ENCODE results near the gene CARMIL1. TPM values are rescaled to one million over a fixed set of nuclear protein-coding genes. Genes with fewer than 3 reads are reported as not detected.

The CARMIL1 gene
- total and polyA plus RNA-seq, 10 donors = 3.7 to 34.8 (median 9.3) TPM

- Histone ChIP-seq H3K4me1 (peaks cover 0 to 12% (median 0%) of the 10 kb centered on the region in 6 donors), H3K36me3 (peaks cover 0 to 23% (median 0%) of the 10 kb centered on the region in 6 donors), H3K27ac (no peak overlapping the region), H3K9me3 (no peaks in the 10 kb centered on the region), H3K27me3 (replicated peaks in 1 of 7) (no peaks in the 10 kb centered on the region), H3K4me3 (no peak overlapping the region)
- TF ChIP-seq POLR2AphosphoS5 (IDR thresholded peaks at IDR 0.05) (no peak), POLR2A (IDR thresholded peaks at IDR 0.05) (no peak)
- WGBS, 5 donors = 39 to 61% (median 53%) methylated on average over 6 of the region's 6 CpGs
- DNase-seq = no peak
- intact Hi-C loops (cut with DNase I; ENCODE audit: low total_unique reads) = no loop called here
Measured at GRCh38 chr6:25435416-25435985, 156.3 kb downstream of the CARMIL1 start.

- Histone ChIP-seq H3K4me3 (no peak overlapping the region), H3K9me3 (no peaks in the 10 kb centered on the region), H3K27me3 (replicated peaks in 1 of 7) (no peaks in the 10 kb centered on the region), H3K27ac (no peak overlapping the region), H3K36me3 (peaks cover 0 to 23% (median 0%) of the 10 kb centered on the region in 6 donors), H3K4me1 (peaks cover 0 to 16% (median 3%) of the 10 kb centered on the region in 6 donors)
- WGBS, 5 donors = 90 to 99% (median 97%) methylated on average over 4 of the region's 4 CpGs
- no peak for DNase-seq
- intact Hi-C loops (cut with DNase I; ENCODE audit: low total_unique reads) = no loop called here
- TF ChIP-seq POLR2AphosphoS5 (IDR thresholded peaks at IDR 0.05) (no peak), CTCF (IDR thresholded peaks at IDR 0.05 in 8 of 11, conservative IDR thresholded peaks at IDR 0.05 in 3 of 11) (no peak)
Measured at GRCh38 chr6:25436760-25437159, 157.6 kb downstream of the CARMIL1 start.

- peaks cover 0 to under 1% (median 0%) of the 10 kb centered on the region in 8 donors for H3K9me3 ChIP-seq
- H3K36me3 ChIP-seq = peaks cover 0 to 23% (median 0%) of the 10 kb centered on the region in 6 donors
- no peak for DNase-seq
- no peaks in the 10 kb centered on the region for H3K27me3 ChIP-seq (replicated peaks in 1 of 7)
- no peak for TF ChIP-seq POLR2A (IDR thresholded peaks at IDR 0.05)
- no peak for TF ChIP-seq POLR2AphosphoS5 (IDR thresholded peaks at IDR 0.05)
- TF ChIP-seq CTCF (IDR thresholded peaks at IDR 0.05 in 8 of 11, conservative IDR thresholded peaks at IDR 0.05 in 3 of 11) = no peak
- H3K4me1 ChIP-seq = peaks cover 0 to 25% (median 12%) of the 10 kb centered on the region in 6 donors
- WGBS, 5 donors = 81 to 100% (median 90%) methylated on average over 1 of the region's 1 CpG
- intact Hi-C loops (cut with DNase I; ENCODE audit: low total_unique reads) = no loop called here
- no peak overlapping the region for H3K27ac ChIP-seq
- H3K4me3 ChIP-seq = no peak overlapping the region
Measured at GRCh38 chr6:25439368-25439767, 160.2 kb downstream of the CARMIL1 start.

- no peaks in the 10 kb centered on the region for H3K27me3 ChIP-seq (replicated peaks in 1 of 7)
- peaks cover 0 to 26% (median 0%) of the 10 kb centered on the region in 6 donors for H3K36me3 ChIP-seq
- H3K4me3 ChIP-seq = no peak overlapping the region
- H3K9me3 ChIP-seq = peaks cover 0 to 19% (median 10%) of the 10 kb centered on the region in 8 donors
- H3K4me1 ChIP-seq = peaks cover 0 to 23% (median 14%) of the 10 kb centered on the region in 6 donors
- DNase-seq = no peak
- 30 to 44% (median 38%) methylated on average over 1 of the region's 1 CpG for WGBS, 5 donors
- no peak for TF ChIP-seq POLR2A (IDR thresholded peaks at IDR 0.05)
- TF ChIP-seq POLR2AphosphoS5 (IDR thresholded peaks at IDR 0.05) = no peak
- no peak for TF ChIP-seq CTCF (IDR thresholded peaks at IDR 0.05 in 8 of 11, conservative IDR thresholded peaks at IDR 0.05 in 3 of 11)
- intact Hi-C loops (cut with DNase I; ENCODE audit: low total_unique reads) = no loop called here
- peak overlapping the region in 1 of 8 donors; percentile 6 for H3K27ac ChIP-seq
Measured at GRCh38 chr6:25441663-25442270, 162.6 kb downstream of the CARMIL1 start.

All from spleen (tissue), 11 donors.